GM19193 (cell line): ENCODE measurements around the gene TXNDC15.

Experiments used
- POLR2A ChIP-seq: IDR thresholded peaks from 4 replicates; pipeline ENCODE4 v1.6.1; 2011; ENCODE audit not compliant: insufficient read depth, insufficient read length; ENCODE audit errors: extremely low read depth

The TXNDC15 gene

GRCh38 chr5:134873987-134874830 lies at the start of gene TXNDC15:
Gene TXNDC15 (plus strand): TSS chr5:134874371. CDS start chr5:134874428, 57 bp downstream.
- TF ChIP-seq POLR2A: peak; percentile 94

- no peak for TF ChIP-seq POLR2A
Observed at GRCh38 chr5:134824681-134825080, 49.5 kb upstream of the TXNDC15 start.

GRCh38 chr5:134825212-134825611 lies 49.0 kb upstream of the TXNDC15 start:
- TF ChIP-seq POLR2A: no peak

DNA sequence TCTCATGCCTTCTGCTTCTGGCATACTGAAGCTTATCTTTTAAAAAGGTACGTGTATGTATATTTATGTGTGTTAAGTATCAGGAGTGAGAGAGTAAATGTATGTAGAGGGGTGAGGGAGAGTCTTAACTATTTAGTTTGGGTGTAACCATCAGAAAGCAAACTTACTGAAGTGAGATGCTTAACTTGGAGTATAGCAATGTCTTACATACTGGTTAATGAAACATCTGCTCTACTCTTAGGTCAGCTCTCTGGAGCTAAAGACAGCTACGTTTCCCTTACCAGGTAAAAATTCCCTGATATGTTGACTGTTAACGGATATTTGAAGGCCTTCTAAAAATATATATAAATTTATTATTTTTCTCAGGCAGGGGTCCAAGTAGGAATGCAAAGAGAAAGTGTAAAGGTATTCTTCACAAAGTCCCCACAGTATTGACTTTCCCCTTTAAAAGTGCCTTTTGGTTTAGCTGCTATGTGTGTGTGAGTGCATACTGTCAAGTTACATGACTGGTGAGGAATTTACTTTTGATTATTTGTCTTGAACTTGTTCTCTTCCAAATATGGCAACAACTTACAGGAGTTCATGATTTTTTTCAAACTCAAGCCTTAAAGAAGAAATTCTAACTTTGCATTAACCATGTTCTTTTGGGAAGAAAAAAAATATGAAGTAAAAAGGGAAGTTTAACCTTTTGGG lies 40.7 kb upstream of the TXNDC15 start:
- TF ChIP-seq POLR2A: no peak

DNA sequence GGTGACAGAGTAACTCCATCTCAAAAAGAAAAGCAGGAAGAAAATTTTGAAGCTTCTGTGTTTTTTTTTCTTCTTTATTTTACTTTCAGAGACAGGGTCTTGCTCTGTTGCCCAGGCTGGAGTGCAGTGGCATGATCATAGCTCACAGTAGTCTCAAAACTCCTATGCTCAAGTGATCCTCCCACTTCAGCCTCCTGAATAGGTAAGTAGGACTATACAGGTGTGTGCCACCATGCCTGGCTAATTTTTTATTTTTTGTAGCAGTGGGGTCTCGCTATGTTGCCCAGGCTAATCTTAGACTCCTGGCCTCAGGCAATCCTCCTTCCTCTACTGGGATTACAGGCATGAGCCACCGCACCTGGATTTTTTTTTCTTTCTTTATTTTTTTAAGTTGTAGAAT lies 38.5 kb upstream of the TXNDC15 start:
- TF ChIP-seq POLR2A: no peak

- TF ChIP-seq POLR2A: no peak
Observed at GRCh38 chr5:134837530-134838181, 36.5 kb upstream of the TXNDC15 start.

- no peak for TF ChIP-seq POLR2A
Observed at GRCh38 chr5:134840811-134841210, 33.4 kb upstream of the TXNDC15 start.

- no peak for TF ChIP-seq POLR2A
Observed at GRCh38 chr5:134844252-134844651, 29.9 kb upstream of the TXNDC15 start.

- TF ChIP-seq POLR2A: no peak
Observed at GRCh38 chr5:134845335-134845851, 28.8 kb upstream of the TXNDC15 start.

GRCh38 chr5:134845852-134846640 lies 28.1 kb upstream of the TXNDC15 start, which contains the start of gene C5orf24:
Gene C5orf24 (plus strand): TSS chr5:134845968. CDS start chr5:134854901, 8,933 bp downstream.
- peak; percentile 98 for TF ChIP-seq POLR2A

GRCh38 chr5:134846641-134846960 lies 27.6 kb upstream of the TXNDC15 start:
- no peak for TF ChIP-seq POLR2A

DNA sequence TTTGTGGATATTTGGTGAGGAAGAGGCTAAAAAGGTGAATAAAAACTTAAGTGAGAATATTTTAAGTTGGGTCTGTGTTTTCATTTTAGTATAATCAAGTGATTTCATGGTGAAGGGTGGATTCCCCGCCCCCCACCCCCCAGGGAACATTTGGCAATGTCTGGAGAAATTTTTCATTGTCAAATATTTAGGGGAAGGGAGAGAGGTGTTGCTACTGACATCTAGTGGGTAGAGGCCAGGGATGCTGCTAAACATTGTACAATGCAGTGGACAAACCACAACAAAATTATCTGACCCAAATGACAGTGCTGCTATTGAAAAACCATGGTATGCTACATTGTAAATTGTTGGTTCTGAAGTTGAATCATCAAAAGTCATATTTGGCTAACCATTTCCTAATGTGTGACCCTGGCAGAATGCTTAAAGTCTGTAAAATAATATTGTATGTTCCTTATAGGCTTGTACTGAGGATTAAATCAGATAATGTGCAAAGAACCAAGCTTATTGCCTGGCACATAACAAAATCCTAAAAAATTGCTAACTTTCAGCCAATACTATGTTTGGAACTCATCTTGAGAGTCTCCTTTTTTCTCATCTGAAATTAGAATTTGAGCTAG lies 22.8 kb upstream of the TXNDC15 start:
- TF ChIP-seq POLR2A: no peak

DNA sequence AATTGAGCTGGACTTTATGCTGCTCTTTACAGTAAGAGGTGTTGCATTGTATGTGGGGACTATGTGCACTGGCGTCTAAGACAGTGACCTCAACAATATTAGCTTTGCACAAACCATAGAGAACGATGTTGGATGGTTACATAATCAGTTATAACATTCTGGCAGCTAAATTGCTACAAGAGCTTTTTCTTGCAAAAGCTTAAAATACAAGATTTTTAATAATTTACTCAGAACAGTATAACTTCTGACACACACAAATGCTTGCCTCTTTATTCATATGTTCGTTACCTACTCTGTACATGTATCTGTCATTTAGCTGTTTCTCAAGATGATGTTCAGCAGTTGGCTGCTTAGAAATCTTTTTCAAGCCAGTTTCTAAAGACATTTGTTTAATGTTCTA lies 16.8 kb upstream of the TXNDC15 start:
- no peak for TF ChIP-seq POLR2A

- no peak for TF ChIP-seq POLR2A
Observed at GRCh38 chr5:134864707-134865106, 9.5 kb upstream of the TXNDC15 start.

DNA sequence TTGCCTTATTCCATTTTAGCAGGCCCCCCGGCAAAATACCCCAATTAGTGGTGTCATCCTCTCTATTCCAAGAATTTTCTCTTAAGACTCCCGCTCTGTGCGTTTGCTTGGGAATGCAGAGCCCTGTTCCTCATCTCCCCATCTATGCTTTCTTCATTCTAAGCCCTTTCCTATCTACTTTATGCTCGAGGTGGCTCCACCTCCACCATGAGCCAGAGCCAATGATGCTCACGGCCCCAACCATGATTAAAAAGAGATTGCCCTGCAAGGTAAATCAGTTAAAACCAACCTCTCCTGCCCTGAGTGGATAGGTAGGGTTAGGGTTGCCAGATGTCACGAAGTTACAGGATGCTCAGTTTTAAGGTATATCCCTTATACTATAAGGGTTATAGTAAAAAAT lies 677 bp upstream of the TXNDC15 start:
- no peak for TF ChIP-seq POLR2A
